Thyroid gland (tissue), 4 donors: ENCODE measurements around the gene UNC50.

ENCODE experiments used
- POLR2A ChIP-seq, 2 donors: fragments of 450-650 bp; IDR thresholded peaks; one replicate each; pipeline ENCODE4 v1.6.1; 2017; ENCODE audit warnings: antibody characterized with exemption in 2 of 2, mild to moderate bottlenecking in 2 of 2, moderate library complexity in 1 of 2
- TF ChIP-seq, protein P1 (sequence below), 6 experiments: fragments of 200-600 bp in 3 of 6; fragments of 450-650 bp in 3 of 6; sonication (generic) in 3 of 6; IDR thresholded peaks; one replicate each; pipeline ENCODE4 v1.5.1; 2016 to 2019; ENCODE audit warnings: antibody characterized with exemption in 6 of 6, mild to moderate bottlenecking in 2 of 6, inconsistent platforms in 1 of 6, moderate library complexity in 1 of 6

DNA sequence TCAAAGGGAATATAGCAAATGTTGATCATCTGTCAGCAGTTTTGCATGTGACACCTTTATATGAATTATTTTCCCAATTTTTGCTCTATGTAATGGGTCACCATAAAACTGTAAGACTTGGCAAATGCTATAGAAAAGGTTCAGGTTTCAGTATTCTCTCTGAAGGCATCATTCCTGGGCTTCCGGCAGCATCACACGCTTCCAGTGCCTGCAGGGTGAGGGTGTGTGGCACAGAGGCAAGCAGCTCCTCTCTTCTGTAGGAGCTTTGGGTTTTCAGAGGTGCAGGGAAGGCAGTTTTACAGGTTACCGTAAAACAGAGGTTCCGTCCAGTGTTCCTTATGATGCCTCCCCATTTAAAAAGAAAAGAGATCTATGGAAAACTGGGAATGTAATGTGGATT lies 18.9 kb upstream of the UNC50 start:
- TF ChIP-seq, protein P1, sequence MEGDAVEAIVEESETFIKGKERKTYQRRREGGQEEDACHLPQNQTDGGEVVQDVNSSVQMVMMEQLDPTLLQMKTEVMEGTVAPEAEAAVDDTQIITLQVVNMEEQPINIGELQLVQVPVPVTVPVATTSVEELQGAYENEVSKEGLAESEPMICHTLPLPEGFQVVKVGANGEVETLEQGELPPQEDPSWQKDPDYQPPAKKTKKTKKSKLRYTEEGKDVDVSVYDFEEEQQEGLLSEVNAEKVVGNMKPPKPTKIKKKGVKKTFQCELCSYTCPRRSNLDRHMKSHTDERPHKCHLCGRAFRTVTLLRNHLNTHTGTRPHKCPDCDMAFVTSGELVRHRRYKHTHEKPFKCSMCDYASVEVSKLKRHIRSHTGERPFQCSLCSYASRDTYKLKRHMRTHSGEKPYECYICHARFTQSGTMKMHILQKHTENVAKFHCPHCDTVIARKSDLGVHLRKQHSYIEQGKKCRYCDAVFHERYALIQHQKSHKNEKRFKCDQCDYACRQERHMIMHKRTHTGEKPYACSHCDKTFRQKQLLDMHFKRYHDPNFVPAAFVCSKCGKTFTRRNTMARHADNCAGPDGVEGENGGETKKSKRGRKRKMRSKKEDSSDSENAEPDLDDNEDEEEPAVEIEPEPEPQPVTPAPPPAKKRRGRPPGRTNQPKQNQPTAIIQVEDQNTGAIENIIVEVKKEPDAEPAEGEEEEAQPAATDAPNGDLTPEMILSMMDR (IDR thresholded peaks at IDR 0.05): no peak
- TF ChIP-seq POLR2A (IDR thresholded peaks at IDR 0.05): no peak
